ENCODE results near the gene FBXO21.
"Not testable (repeated sequence)": the region's sequence is repeated elsewhere in the genome, so short reads cannot be mapped to it uniquely, and the experiment has no call there.

The FBXO21 gene

GRCh38 chr12:117101953-117102799, 88.1 kb downstream of the FBXO21 start:
- ATAC-seq = no peak

GRCh38 chr12:117100851-117101673, 89.2 kb downstream of the FBXO21 start:
- ATAC-seq = no peak

GRCh38 chr12:117100251-117100650, 90.0 kb downstream of the FBXO21 start:
- no peak for ATAC-seq

- peak; percentile 11 to 27 for ATAC-seq
Observed at GRCh38 chr12:117098361-117099217, 91.7 kb downstream of the FBXO21 start.

- ATAC-seq = no peak
Observed at GRCh38 chr12:117098024-117098360, 92.3 kb downstream of the FBXO21 start.

- ATAC-seq = no peak
Observed at GRCh38 chr12:117097159-117097558, 93.1 kb downstream of the FBXO21 start.

- no peak for ATAC-seq
Observed at GRCh38 chr12:117096501-117097042, 93.7 kb downstream of the FBXO21 start.

GRCh38 chr12:117095191-117095590, 95.1 kb downstream of the FBXO21 start:
- ATAC-seq = not testable (repeated sequence)

- ATAC-seq = no peak
Observed at GRCh38 chr12:117093918-117094630, 96.2 kb downstream of the FBXO21 start.

GRCh38 chr12:117093431-117093830, 96.8 kb downstream of the FBXO21 start:
- ATAC-seq = no peak

GRCh38 chr12:117092886-117093285, 97.4 kb downstream of the FBXO21 start:
- ATAC-seq = no peak

- no peak for ATAC-seq
Observed at GRCh38 chr12:117092511-117092780, 97.8 kb downstream of the FBXO21 start.

Measured in activated CD4-positive, CD25-positive, alpha-beta regulatory T cell treated with anti-CD3 and anti-CD28 coated beads, Interleukin-2, amount 50 U/mL, for 24 hours (primary cell).